ENCODE results near the gene ANKRD33B. TPM values are rescaled to one million over a fixed set of nuclear protein-coding genes. Genes with fewer than 3 reads are reported as not detected.

ANKRD33B gene
- total RNA-seq, 4 donors from 2014 or later, result 0.70 to 6.6 (median 3.6) TPM

GRCh38 chr5:10666531-10667299 lies 102.8 kb downstream of the ANKRD33B start:
- Histone ChIP-seq H3K9me3 (no peaks in the 10 kb centered on the region), H3K27me3 (no peaks in the 10 kb centered on the region), H3K4me1 (no peaks in the 10 kb centered on the region), H3K27ac (no peak overlapping the region), H3K36me3 (no peaks in the 10 kb centered on the region), H3K4me3 (no peak overlapping the region)
- no peak for DNase-seq
- TF ChIP-seq CTCF (IDR thresholded peaks at IDR 0.05), result no peak
- TF ChIP-seq POLR2A (IDR thresholded peaks at IDR 0.05), result no peak

GRCh38 chr5:10667431-10668057 lies 103.7 kb downstream of the ANKRD33B start:
- no peak overlapping the region for H3K4me3 ChIP-seq
- no peak overlapping the region for H3K27ac ChIP-seq
- no peaks in the 10 kb centered on the region for H3K9me3 ChIP-seq
- no peaks in the 10 kb centered on the region for H3K4me1 ChIP-seq
- TF ChIP-seq POLR2A (IDR thresholded peaks at IDR 0.05) (no peak), CTCF (IDR thresholded peaks at IDR 0.05) (no peak)
- H3K27me3 ChIP-seq, result no peaks in the 10 kb centered on the region
- no peaks in the 10 kb centered on the region for H3K36me3 ChIP-seq
- DNase-seq, result no peak

GRCh38 chr5:10668697-10669096 lies 104.8 kb downstream of the ANKRD33B start:
- Histone ChIP-seq H3K4me3 (no peak overlapping the region), H3K4me1 (no peaks in the 10 kb centered on the region), H3K27me3 (no peaks in the 10 kb centered on the region), H3K9me3 (no peaks in the 10 kb centered on the region), H3K36me3 (no peaks in the 10 kb centered on the region), H3K27ac (no peak overlapping the region)
- TF ChIP-seq CTCF (IDR thresholded peaks at IDR 0.05) (no peak), POLR2A (IDR thresholded peaks at IDR 0.05) (no peak)
- DNase-seq, result no peak

- Histone ChIP-seq H3K27ac (no peak overlapping the region), H3K4me1 (no peaks in the 10 kb centered on the region), H3K27me3 (no peaks in the 10 kb centered on the region), H3K9me3 (no peaks in the 10 kb centered on the region), H3K4me3 (no peak overlapping the region), H3K36me3 (no peaks in the 10 kb centered on the region)
- TF ChIP-seq POLR2A (IDR thresholded peaks at IDR 0.05) (no peak), CTCF (IDR thresholded peaks at IDR 0.05) (no peak)
- no peak for DNase-seq
Observed at GRCh38 chr5:10669983-10670382, 106.1 kb downstream of the ANKRD33B start.

- Histone ChIP-seq H3K4me1 (no peaks in the 10 kb centered on the region), H3K4me3 (no peak overlapping the region), H3K9me3 (no peaks in the 10 kb centered on the region), H3K27me3 (no peaks in the 10 kb centered on the region), H3K36me3 (no peaks in the 10 kb centered on the region), H3K27ac (no peak overlapping the region)
- no peak for DNase-seq
- TF ChIP-seq POLR2A (IDR thresholded peaks at IDR 0.05) (no peak), CTCF (IDR thresholded peaks at IDR 0.05) (no peak)
Observed at GRCh38 chr5:10671041-10672008, 107.5 kb downstream of the ANKRD33B start.
